Activated CD4-positive, alpha-beta T cell treated with anti-CD3 and anti-CD28 coated beads, Interleukin-2, Interleukin-6, amounts not matched to agents 100 ng/mL and 50 ng/mL, durations not matched to agents 16 hours and 8 hours (primary cell): ENCODE data around the gene GINS2.

Experiments
- DNase-seq: peaks from one replicate; pipeline ENCODE4 v3.0.0-alpha.2; 2020

The GINS2 gene

DNA sequence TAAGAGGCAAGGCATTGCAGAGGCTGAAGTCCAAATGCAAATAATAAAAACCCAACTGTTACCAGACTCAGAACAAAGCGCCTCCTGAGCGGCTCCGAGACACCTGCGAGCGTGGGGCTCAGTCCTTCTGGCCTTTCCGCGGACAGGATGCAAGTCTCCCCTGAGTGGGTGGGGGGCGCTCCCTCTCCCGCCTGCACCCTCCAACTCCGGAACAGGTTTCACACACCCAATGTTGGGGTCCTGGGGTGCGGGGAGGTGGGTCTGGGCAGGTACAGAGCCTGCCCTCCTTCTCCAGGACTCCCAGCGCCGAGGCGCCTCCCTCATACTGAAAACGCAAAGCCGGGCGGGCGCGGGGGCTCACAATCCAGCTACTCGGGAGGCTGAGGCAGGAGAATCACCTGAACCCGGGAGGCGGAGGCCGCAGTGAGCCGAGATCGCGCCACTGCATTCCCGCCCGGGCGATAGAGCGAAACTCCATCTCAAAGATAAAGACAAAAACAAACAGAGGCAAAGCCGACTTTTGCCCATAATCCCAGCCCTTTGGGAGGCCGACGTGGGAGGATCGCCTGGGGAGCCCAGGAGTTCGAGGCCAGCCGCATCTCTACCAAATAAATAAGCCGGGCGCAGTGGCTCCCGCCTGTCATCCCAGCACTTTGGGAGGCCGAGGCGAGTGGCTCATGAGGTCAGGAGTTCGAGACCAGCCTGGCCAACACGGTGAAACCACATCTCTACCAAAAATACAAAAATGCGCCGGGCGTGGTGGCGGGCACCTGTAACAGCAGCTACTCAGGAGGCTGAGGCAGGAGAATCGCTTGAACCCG is 893 bp downstream of the GINS2 start:
- DNase-seq: peak; percentile 27

DNA sequence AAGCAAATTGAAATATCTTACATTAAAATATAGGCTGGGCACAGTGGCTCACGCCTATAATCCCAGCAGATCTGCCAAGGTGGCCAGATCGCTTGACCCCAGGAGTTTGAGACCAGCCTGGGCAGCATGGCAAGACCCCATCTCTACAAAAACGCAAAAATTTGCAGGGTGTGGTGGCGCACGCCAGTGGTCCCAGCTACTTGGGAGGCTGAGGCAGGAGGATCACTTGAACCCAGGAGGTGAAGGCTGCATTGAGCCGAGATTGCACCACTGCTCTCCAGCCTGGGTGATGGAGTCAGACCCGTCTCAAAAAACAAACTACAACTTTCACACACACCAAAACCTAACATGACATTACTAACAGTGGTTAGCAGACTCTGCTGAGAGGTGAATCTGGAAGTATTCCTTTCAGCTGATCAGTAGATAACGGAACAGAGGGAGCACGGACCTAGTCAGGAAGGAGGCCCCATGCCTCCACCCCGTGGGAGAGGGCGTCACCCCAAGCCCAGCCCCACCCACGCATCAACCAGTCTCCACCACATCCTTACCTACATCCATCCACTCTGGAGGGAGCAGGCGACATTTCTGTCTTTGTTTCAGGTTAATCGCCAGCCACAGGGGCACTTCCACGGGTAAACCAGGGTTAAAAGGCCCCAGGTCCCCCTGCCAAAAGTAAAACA is 1.7 kb downstream of the GINS2 start:
- DNase-seq: peak; percentile 48

DNA sequence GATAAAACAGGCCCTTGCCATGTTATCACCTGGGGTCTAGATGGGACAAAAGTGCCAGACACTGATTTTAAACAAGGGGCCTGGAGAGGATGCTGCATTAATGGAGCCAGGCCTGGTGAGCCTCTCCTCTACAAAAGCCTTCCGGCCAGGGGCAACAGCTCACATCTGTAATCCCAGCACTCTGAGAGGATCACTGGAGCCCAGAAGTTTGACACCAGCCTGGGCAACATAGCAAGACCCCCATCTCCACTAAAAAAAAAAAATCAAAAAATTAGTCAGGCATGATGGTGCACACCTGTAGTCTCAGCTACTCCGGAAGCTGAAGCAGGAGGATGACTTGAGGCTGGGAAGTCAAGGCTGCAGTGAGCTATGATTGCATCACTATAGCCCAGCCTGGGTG is 3.5 kb downstream of the GINS2 start:
- DNase-seq: no peak

DNA sequence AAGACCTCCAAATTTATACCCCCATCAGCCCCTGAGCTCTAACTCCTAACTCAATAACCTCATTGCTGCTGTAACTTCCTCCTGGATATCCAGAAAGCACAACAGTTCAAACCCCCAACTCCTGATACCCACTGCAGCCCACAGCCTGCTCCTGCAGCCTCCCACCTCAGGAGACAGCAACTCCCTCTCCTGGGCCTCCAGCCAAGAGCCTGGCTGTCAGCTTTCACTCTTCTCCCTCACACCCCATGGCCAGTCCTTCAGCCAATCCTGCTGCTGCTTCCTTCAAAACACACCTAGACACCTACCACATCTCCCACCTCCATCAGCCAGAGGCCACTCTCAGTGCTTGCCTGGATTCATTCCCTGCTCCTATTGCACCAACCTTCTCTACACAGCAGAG is 5.4 kb downstream of the GINS2 start:
- no peak for DNase-seq

DNA sequence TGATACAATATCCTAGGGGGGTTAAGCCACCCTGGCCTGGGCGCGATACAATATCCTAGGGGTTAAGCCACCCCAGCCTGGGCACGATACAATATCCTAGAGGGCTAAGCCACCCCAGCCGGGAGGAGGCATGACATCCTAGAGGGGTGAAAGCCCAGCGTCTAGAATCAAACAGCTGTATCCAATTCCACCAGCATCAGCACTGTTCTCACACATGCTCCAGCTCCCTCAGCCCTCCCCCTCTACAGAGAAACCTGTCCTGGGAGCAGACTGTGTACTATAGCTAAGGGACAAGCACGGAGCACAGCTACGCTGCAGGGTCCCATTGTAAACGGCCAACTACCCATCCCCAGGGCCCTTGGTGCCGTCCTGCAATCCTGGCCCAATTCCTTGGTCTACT is 6.2 kb downstream of the GINS2 start:
- no peak for DNase-seq

DNA sequence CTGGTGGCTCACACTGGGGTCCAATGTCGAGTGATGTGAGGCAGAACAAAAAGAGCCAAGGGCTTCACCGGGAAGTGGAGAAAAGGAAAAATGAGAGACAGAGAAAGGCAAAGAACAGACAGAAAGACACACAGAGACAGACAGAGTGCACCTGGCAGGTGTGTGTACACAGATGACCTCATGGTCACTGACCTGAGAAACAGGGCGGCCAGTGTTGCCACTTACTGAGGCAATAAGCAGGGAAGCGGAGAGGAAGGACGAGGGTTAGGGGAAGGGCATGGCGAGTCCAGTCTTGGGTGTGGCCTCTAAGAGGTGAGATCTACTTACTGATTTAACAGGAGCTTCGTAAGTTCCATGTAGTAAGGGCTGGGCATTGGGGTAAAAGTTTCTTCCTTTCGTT is 7.5 kb downstream of the GINS2 start:
- no peak for DNase-seq

DNA sequence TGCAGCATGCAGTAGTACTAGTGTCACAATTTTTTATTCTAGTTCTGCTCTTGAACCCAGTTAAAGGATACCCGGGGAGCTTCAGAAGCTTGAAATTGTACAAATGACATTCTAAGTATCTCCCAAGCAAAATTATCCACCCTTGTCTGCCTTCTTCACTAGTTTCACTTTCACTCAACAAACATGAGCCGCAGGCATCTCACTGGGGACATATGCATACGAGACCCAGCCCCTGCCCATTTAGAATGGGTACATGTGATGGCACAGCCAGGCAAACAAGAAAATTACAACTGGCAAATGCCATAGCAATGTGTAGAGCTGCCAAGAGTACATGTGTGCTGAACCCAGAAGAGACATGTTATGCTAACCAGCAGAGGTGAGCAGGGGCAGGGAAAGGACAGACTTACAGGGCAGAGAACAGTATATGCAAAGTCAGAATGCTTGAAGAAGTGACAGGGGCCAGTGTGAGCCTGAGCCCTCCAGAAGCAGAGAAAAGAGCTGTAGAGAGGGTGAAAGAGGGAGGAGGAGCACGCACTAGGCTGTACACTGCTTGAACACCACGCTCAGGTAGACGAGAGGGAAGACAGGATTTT is 8.3 kb downstream of the GINS2 start:
- DNase-seq: no peak

DNA sequence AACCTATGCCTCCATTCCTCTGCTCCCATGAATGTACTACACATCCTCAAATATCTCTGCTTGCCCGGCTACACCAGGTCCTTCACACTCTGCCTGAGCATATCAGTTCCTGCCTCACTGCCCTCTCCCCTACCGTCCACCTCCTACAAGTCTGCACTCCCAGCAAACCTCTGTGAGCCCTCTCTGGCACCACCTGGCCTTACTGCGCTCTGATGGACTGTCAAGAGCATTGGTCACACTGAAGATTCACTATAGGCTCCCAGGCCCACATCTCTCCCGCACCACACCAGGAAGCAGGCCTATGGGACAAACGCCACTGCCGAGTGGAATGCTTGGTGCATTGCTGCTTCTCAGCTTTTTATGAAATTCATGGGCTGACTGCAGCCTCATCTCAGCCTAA is 8.9 kb downstream of the GINS2 start:
- DNase-seq: no peak

DNA sequence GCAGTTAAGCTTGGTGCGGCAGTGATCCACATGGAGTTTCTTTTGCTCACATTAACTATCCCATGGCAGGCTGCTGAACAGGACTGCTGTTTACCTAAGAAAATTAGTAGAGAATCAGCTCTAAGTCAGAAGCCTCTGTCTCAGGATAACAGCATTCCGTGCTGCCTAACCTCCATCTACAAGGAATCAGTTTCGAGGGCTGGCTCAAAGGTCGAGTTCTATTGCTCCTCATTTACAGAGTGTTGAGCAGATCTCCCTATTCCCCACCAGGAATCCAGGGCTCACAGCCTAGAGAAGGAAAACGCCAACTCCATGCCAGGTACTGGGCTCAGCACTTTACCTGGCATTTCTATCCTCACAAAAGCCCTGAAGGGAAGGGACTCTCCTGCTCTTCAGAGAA is 9.9 kb downstream of the GINS2 start:
- no peak for DNase-seq

DNA sequence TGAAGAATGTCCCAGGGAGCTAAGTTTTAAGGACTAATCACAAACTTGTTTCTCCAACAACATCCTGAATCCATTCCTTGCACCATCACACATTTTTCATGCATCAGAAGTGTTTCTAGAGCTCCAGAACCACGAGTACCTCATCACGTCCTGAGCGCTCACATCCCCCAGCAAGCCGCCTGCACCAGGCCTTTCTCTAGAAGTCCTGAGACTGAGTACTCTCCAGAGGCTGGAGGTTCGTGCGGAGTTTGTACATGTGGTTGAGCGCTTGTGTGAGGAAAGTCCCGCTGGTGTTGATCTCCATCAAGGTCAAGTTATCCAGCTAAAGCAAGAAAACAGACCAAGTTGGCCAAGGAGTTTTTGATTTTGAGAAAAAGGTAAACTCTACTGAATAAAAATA is 10.7 kb downstream of the GINS2 start:
- DNase-seq: no peak

DNA sequence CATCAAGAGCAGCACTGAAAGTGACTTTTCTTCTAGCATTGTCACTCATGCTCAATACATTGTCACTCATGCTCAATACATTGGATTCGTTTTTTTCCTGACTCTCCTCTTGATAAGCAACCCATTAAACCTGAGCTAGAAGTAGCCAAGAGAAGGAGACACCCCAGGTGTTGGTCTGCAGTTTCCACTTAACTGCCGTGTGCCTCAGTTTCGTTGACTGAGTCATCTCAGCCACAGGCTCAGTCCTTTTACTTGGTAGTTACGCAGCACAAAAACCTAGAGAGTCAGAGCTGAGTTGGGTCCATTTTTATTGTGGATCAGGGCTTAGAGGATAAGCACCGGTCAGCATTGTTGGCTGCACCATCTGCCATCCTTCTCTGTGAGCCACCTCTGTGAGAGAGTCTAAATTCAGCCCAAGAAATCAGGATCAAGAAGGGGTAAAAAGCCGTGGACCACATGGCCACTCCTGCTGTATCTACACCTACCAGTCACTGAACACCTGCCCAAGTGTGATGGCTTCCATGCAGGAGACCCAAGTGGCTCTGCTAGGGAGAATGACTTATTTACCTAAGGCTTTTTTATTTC is 11.3 kb downstream of the GINS2 start:
- peak; percentile 12 for DNase-seq

DNA sequence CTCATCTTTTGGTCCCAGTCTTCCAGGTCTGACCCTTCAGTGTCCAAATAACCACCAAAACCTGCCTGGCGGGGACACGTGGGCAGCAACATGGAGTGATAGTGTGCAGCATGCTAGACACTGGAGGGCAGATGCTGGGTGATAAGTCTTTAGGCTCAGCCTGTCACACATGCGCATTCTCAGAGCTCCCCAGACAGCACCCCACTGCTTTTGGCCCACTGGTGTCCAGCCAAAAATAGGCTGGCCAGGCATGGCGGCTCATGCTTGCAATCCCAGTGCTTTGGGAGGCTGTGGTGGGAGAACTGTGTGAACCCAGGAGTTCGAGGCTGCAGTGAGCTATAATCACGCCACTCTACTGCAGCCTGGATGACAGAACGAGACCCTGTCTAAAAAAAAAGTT is 12.3 kb downstream of the GINS2 start:
- no peak for DNase-seq

DNA sequence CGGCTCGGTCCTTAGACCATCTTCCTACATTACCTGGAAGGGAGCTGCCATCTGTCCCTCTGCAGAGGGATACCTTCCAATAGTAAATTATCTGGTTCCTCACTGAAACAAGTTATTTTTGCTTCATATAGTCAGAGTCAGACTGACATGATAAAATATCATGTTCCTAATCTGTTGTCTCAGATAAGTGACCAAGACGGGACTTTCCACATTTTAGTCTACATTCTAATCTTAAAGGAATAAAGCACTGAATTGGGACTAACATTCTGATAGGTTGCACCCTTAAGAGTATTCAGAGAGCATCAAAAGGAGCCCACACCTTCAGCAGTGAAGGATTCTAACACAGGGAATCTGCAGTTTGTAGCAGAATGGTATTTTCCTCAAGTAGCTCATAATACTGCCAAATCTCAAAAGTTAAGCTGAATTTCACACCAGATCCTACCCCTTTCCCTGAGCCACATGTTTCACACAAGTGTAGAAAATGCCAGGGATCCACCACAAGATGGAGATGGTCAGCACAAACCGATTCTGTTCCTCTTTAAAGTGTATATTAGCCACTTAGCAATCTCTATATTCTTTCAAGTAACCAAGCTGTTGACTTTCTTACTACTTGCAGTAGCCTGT is 13.4 kb downstream of the GINS2 start:
- DNase-seq: no peak

DNA sequence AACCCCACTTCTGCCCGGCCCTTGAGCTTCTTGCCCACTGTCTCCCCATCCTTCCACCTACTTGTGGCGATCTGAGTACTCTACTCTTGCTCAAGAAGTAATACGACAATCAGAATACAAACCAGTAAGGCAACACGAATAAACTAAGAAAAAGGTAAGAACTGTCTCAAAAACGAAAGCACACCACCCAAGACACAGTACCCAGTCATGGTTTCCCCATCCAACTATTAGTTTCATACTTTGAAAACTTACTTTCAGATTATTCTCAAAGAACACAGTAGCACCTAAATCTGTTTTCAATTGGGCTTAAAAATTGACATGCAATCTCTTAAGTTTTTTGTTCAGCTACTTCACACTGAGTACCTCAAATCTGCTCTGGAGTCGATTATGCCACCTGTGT is 13.9 kb downstream of the GINS2 start:
- no peak for DNase-seq

DNA sequence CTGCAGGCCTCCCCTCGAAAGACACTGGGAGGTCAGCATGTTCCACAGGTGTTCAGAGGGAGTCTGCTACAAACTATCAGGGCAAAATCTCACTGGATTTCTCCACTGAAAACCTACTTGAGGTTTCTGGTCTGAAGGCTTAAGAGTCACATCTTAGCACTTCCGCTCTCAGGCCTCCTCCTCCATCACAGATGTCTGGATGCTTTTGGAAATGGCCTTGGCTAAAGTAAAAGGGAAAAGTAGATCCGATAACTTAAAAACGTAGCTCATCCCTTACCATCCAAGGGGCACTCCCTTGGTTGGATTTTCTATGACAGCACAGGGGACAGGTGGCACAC is 14.4 kb downstream of the GINS2 start:
- DNase-seq: no peak

DNA sequence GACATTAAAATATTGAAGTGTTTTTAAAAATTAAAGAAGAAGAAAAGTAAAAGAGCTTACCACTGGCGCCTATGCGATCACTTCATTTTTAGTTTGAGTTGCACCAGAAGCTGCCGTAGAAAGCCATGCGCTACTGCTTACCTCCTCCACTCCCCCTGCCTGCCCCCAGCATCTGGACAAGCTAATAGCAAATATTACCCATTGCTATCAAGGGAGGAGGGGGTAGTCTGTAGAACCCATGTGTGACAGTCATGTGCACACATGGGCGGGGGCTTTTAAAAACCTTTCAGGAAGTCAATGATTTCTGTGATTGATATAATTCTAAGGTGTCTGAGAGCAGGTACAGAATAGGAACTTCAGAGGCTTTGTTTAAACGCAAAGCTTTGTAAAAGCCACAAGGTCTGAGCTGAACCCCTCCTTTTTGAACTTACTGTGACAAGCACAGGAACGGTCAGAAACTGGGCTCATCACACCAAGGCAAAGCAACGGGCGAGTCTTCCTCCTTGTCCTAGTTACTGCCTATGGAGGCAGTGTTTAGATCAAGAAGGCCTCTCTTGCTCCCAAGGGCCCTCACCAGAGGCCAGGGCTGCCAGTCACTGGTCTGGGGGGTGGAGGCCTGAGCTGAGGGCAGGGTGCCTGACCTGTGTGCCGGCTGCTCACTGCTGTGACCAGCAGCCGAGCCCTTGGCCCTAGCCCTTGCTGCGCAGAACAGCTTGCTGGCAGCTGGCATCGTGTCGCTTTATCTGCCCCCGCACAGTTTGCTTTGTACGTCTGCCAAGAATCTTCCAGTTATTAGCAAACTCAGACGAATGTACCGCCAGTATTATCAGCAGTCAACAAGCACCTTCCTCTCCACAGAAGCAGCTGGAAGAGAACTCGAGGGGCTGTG is 15.0 kb downstream of the GINS2 start:
- DNase-seq: no peak

DNA sequence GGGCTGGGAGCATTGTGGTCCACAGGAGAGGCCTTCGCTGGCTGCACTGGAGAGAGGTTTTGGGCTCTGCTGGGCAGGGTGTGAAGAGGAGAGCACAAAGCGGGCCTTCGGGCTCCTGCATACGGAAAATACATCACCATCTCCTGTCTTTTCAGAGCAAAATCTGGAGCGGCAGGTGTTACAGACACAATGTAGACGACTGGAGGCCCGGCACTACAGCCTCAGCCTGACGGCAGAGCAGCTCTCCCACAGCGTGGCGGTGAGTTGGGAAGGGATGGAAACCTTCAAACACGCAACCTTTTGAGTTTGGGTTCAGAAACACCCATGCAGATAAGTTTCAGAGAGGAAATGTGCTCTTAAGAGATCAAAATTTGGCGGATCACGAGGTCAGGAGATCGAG is 17.9 kb downstream of the GINS2 start:
- no peak for DNase-seq

DNA sequence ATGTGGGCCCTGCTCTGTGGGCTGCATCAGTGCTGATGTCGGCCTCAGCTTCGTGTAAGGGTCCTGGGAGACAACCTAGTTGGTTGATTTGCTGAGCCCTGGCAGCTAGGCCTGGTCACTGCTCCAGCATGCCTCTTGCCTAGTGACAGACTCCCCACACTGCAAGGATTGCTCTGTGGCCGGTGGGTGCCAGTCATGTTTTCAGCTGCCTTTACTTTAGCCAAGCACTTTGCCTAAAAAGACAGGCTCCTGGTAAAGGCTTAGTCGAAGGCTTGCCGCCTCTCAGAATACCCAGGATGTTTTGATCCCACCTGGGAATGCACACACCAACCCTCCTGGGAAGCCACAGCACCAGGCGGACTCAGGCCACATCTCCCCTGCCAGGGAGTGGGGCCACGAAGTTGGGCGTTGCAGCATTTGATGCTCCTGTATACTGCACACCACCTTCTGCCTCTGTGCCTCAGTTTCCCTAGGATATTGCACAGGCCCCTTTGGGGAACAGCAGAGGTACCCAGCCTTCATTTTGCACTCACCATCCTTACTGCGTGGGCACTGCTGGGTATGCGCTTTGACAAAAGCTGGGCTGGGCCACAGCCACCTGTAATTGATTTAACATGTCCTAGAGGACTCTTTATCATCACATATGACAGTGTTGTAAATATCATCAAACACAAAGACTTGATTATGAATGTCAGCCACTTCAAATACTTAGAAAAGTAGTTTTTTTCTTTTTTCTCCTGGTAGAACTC is 19.9 kb downstream of the GINS2 start:
- DNase-seq: no peak

DNA sequence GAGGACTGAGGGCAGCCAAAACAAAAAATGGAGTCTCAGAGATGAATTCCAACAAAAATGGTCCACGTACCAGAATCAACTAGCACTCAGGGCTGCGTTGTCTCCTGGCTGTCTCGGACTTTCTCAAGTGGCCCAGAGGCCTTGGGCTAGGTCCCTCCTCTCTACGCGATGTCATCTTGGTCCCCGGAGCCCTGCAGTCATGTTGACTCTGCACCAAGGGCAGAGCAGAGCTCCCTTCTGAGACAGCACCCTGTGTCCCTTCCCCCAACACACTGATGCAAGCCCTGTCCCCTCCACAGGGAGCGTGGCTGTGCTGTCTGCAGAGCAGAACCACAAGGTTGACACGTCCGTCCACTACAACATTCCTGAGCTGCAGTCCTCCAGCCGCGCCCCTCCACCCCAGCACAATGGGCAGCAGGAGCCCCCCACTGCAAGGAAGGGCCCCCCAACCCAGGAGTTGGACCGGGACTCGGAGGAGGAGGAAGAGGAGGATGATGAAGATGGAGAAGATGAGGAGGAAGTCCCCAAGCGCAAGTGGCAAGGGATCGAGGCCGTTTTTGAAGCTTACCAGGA is 20.8 kb downstream of the GINS2 start:
- DNase-seq: no peak

DNA sequence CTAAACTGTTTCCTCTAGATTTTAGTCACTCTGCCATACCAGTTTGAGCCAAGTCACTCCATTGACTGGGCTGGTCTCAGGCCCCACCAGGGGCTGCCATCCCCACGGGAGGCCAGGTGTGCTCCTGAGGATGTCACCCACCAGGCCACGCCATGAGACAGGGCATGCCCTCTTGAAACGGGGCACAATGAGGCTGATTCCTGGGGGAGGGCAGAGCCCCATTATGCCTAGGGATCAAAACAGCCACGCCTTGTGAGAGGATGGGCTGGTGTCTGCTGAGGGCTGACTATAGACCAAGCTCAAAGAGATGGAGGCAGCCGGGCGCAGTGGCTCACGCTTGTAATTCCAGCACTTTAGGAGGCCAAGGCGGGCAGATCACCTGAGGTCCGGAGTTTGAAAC is 21.5 kb downstream of the GINS2 start:
- DNase-seq: no peak

DNA sequence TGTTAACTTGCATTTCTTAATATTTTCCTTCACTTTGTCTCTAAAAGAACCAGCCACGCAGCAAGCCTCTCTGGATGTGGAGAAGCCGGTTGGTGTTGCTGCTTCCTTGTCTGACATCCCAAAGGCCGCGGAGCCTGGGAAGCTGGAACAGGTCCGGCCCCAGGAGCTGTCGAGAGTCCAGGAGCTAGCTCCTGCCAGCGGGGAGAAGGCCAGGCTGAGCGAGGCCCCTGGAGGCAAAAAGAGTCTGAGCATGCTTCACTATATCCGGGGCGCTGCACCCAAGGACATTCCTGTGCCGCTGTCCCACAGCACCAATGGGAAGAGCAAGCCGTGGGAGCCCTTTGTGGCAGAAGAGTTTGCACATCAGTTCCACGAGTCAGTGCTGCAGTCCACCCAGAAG is 22.8 kb downstream of the GINS2 start:
- DNase-seq: no peak

DNA sequence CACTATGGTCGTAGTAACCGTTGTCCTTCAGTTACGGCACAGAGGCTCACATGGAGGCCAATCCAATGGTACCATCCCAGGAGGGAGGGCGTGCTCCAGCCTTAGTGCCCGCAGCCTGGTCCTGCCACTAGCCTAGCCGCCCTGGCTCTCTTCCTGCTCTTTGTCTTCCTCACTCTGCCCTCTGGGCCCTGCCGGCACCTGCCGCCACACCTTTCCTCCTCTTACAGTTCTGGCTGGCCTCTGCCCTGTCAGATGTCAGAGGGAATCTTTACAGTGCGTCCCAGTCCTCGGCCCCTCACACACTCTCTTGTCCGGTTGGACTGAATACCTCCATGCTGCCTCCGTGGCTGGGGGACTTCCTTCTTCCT is 23.4 kb downstream of the GINS2 start:
- DNase-seq: no peak
